H1 (cell line): ENCODE measurements around the gene SERPINH1. TPM values are rescaled to one million over a fixed set of nuclear protein-coding genes. Genes with fewer than 3 reads are reported as not detected.

Experiments
- CTCF ChIA-PET: fragments of 300-600 bp; sonication (Branson Sonifier 250); formaldehyde crosslinking; loops from one replicate; lab custom pipeline; 2021; ENCODE audit not compliant: partially characterized antibody; lab: Charles Lee
- POLR2A ChIA-PET: fragments of 300-600 bp; sonication (Branson Sonifier 250); formaldehyde crosslinking; loops from one replicate; lab custom pipeline; 2021; ENCODE audit warnings: inconsistent platforms; ENCODE audit not compliant: partially characterized antibody; lab: Charles Lee
- DNase-seq, 2 experiments: peaks; one replicate each; pipeline versions ENCODE4 v3.0.0 to v3.0.0-alpha.2; 2010 to 2022; ENCODE audit warnings: low spot score in 2 of 2, low read depth in 1 of 2, mixed read lengths in 1 of 2
- FAIRE-seq: peaks from 2 replicates; lab custom pipeline; 2011; peaks lifted over from hg19 to GRCh38; lab: Jason Lieb, UNC
- H2AFZ ChIP-seq: 2 replicates; pipeline ENCODE4 v1.8.1; 2012; ENCODE audit warnings: low read length, inconsistent platforms
- H2AK5ac ChIP-seq: 2 replicates; pipeline ENCODE4 v1.6.1; 2013; ENCODE audit warnings: low read depth, low read length
- H2BK120ac ChIP-seq: replicated peaks from 2 replicates; pipeline ENCODE3; 2013; ENCODE audit warnings: low read depth, low read length, inconsistent platforms
- H2BK12ac ChIP-seq: 2 replicates; pipeline ENCODE4 v1.6.1; 2013; ENCODE audit warnings: low read depth, low read length
- H2BK15ac ChIP-seq: 2 replicates; pipeline ENCODE4 v1.6.1; 2013; ENCODE audit warnings: low read length
- H2BK20ac ChIP-seq: 2 replicates; pipeline ENCODE4 v1.6.1; 2013; ENCODE audit warnings: low read length
- H2BK5ac ChIP-seq: 2 replicates; pipeline ENCODE4 v1.6.1; 2013; ENCODE audit warnings: low read depth, low read length
- H3K14ac ChIP-seq: 2 replicates; pipeline ENCODE4 v1.6.1; 2013; ENCODE audit warnings: inconsistent platforms; ENCODE audit not compliant: insufficient read length
- H3K18ac ChIP-seq: 2 replicates; pipeline ENCODE4 v1.6.1; 2013; ENCODE audit warnings: low read length; ENCODE audit errors: extremely low read depth
- H3K23ac ChIP-seq: 2 replicates; pipeline ENCODE4 v1.6.1; 2013; ENCODE audit warnings: inconsistent platforms; ENCODE audit not compliant: insufficient read length
- H3K23me2 ChIP-seq: 2 replicates; pipeline ENCODE4 v1.6.1; 2013; ENCODE audit warnings: low read depth, low read length
- H3K27ac ChIP-seq: 2 replicates; pipeline ENCODE4 v1.6.1; 2011; ENCODE audit warnings: low read depth, low read length, inconsistent platforms
- H3K27me3 ChIP-seq, 4 experiments: replicated peaks in 1 of 4; 1 replicate in 1 of 4; 2 replicates in 3 of 4; pipeline versions ENCODE4 v1.6.1 to v1.8.1; 2011 to 2013; ENCODE audit warnings: low read length in 3 of 4, mild to moderate bottlenecking in 3 of 4, inconsistent platforms in 2 of 4, mixed read lengths in 2 of 4, moderate library complexity in 1 of 4; ENCODE audit not compliant: control insufficient read depth in 3 of 4, insufficient read depth in 3 of 4; ENCODE audit errors: extremely low read depth in 1 of 4
- H3K36me3 ChIP-seq, 4 experiments: 2 replicates each; pipeline versions ENCODE4 v1.6.1 to v1.8.1; 2011 to 2013; ENCODE audit warnings: mild to moderate bottlenecking in 4 of 4, low read length in 3 of 4, moderate library complexity in 2 of 4, control low read depth in 1 of 4, inconsistent platforms in 1 of 4; ENCODE audit not compliant: insufficient read depth in 4 of 4, control insufficient read depth in 2 of 4
- H3K4ac ChIP-seq: replicated peaks from 2 replicates; pipeline ENCODE3; 2013; ENCODE audit warnings: low read length, low read depth, mixed read lengths, inconsistent platforms; ENCODE audit not compliant: insufficient read length
- H3K4me1 ChIP-seq, 4 experiments: replicated peaks in 1 of 4; 1 replicate in 1 of 4; 2 replicates in 3 of 4; pipeline versions ENCODE4 v1.6.1 to v1.8.1; 2011 to 2013; ENCODE audit warnings: low read length in 3 of 4, inconsistent platforms in 2 of 4, mixed read lengths in 1 of 4; ENCODE audit not compliant: insufficient read depth in 4 of 4, control insufficient read depth in 3 of 4
- H3K4me2 ChIP-seq, 2 experiments: 2 replicates each; pipeline versions ENCODE4 v1.6.1 to v1.8.1; 2011 to 2013; ENCODE audit warnings: low read depth in 2 of 2, low read length in 2 of 2, control low read depth in 1 of 2, inconsistent platforms in 1 of 2, mild to moderate bottlenecking in 1 of 2; ENCODE audit not compliant: insufficient read depth in 1 of 2
- H3K4me3 ChIP-seq, 4 experiments: fragments of 200-600, 300-600 bp in 1 of 4; sonication (generic), shearing (Covaris generic), sonication (Bioruptor Twin) in 1 of 4; 2 replicates each; pipeline versions ENCODE4 v1.5.1 to v1.8.1; 2011 to 2016; ENCODE audit warnings: low read length in 4 of 4, low read depth in 3 of 4, control low read depth in 2 of 4, inconsistent platforms in 2 of 4, mild to moderate bottlenecking in 2 of 4, mixed read lengths in 1 of 4, moderate library complexity in 1 of 4; ENCODE audit not compliant: insufficient read depth in 2 of 4; ENCODE audit errors: extremely low read depth in 1 of 4
- H3K56ac ChIP-seq: replicated peaks from 2 replicates; pipeline ENCODE3; 2013; ENCODE audit warnings: low read depth, mild to moderate bottlenecking, mixed read lengths, low read length, inconsistent platforms; ENCODE audit not compliant: insufficient read length
- H3K79me1 ChIP-seq: 2 replicates; pipeline ENCODE4 v1.6.1; 2013; ENCODE audit warnings: low read depth, low read length, control low read depth
- H3K79me2 ChIP-seq, 2 experiments: 2 replicates each; pipeline versions ENCODE4 v1.6.1 to v1.8.1; 2012 to 2013; ENCODE audit warnings: low read length in 2 of 2, mild to moderate bottlenecking in 2 of 2, inconsistent platforms in 1 of 2; ENCODE audit not compliant: insufficient read depth in 2 of 2, control insufficient read depth in 1 of 2
- H3K9ac ChIP-seq, 4 experiments: replicated peaks in 1 of 4; 1 replicate in 1 of 4; 2 replicates in 3 of 4; pipeline versions ENCODE4 v1.6.1 to v1.8.1; 2011 to 2013; ENCODE audit warnings: low read depth in 3 of 4, low read length in 3 of 4, control low read depth in 2 of 4, mild to moderate bottlenecking in 2 of 4, moderate library complexity in 2 of 4, inconsistent platforms in 1 of 4; ENCODE audit errors: extremely low read depth in 1 of 4
- H3K9me3 ChIP-seq, 2 experiments: 2 replicates each; pipeline versions ENCODE4 v1.6.1 to v1.8.1; 2012 to 2013; ENCODE audit warnings: mild to moderate bottlenecking in 2 of 2, moderate library complexity in 2 of 2, control low read depth in 1 of 2, inconsistent platforms in 1 of 2, low read depth in 1 of 2, low read length in 1 of 2, mixed read lengths in 1 of 2; ENCODE audit not compliant: insufficient read depth in 2 of 2
- H4K20me1 ChIP-seq, 2 experiments: replicated peaks in 1 of 2; 2 replicates each; pipeline versions ENCODE3 to v1.8.1; 2011 to 2013; ENCODE audit warnings: inconsistent platforms in 2 of 2, low read length in 2 of 2, mild to moderate bottlenecking in 1 of 2; ENCODE audit not compliant: insufficient read depth in 2 of 2, control insufficient read depth in 1 of 2
- H4K5ac ChIP-seq: 2 replicates; pipeline ENCODE4 v1.6.1; 2013; ENCODE audit warnings: low read length, low read depth, mixed read lengths, inconsistent platforms; ENCODE audit not compliant: insufficient read length
- H4K8ac ChIP-seq: 2 replicates; pipeline ENCODE4 v1.8.0; 2013; ENCODE audit warnings: mild to moderate bottlenecking, moderate library complexity, low read length, inconsistent platforms; ENCODE audit not compliant: insufficient read depth; ENCODE audit errors: extremely low read depth
- H4K91ac ChIP-seq: replicated peaks from 2 replicates; pipeline ENCODE3; 2013; ENCODE audit warnings: low read length, mixed read lengths, inconsistent platforms; ENCODE audit not compliant: insufficient read length
- WGBS, 2 experiments: shearing (Covaris generic) in 1 of 2; methylation state at CpG; one replicate each; pipeline versions ENCODE4 v1.1.6 to v1.1.7; 2013 to 2015; ENCODE audit warnings: low lambda C conversion rate in 2 of 2, mixed read lengths in 2 of 2, inconsistent platforms in 1 of 2, low coverage in 1 of 2, missing lambda C conversion rate in 1 of 2; ENCODE audit not compliant: insufficient replicate concordance in 2 of 2, insufficient coverage in 1 of 2, insufficient read length in 1 of 2; ENCODE audit errors: extremely low coverage in 1 of 2, missing lambda C conversion rate in 1 of 2; 5-methylcytosine and 5-hydroxymethylcytosine counted together
- polyA plus RNA-seq, 7 experiments: library from polyadenylated mRNA; depleted of rRNA in 3 of 7; stranded (reverse) in 5 of 7; unstranded in 2 of 7; fragments of >200 nt in 5 of 7; fragments of 200-250 nt in 2 of 7; gene quantifications; 1 replicate in 5 of 7; 2 replicates in 1 of 7; 4 replicates in 1 of 7; pipeline versions ENCODE4 v1.2.1 to v1.2.3, GENCODE V29; 2011 to 2013; ENCODE audit warnings: missing spikeins in 2 of 7, mixed read lengths in 2 of 7
- total RNA-seq: library from RNA; stranded (reverse); fragmentation: NEBNext Ultra II Directional; extraction: Animal tissue kit (Norgen Biotek cat#: 25700); gene quantifications from 2 replicates; pipeline ENCODE4 v1.2.1, GENCODE V29; 2021

SERPINH1 gene
- total and polyA plus RNA-seq, 2 of the 8 experiments (the other 6 are each of a cell fraction or from before 2014, with no cell fraction given) = 420 to 621 TPM

GRCh38 chr11:75535071-75535470 lies 27.0 kb upstream of the SERPINH1 start:
- Histone ChIP-seq H4K91ac (no peak overlapping the region), H2BK5ac (no peak overlapping the region), H2AK5ac (no peak overlapping the region), H3K14ac (no peak overlapping the region), H3K18ac (no peak overlapping the region), H3K4ac (no peak overlapping the region), H3K79me1 (no peaks in the 10 kb centered on the region), H3K27me3 (no peaks in the 10 kb centered on the region; a peak in 1 of 7 replicates), H4K20me1 (no peaks in the 10 kb centered on the region), H3K27ac (no peak overlapping the region), H2BK20ac (no peak overlapping the region), H3K4me3 (no peak overlapping the region), H3K4me2 (no peak overlapping the region), H4K5ac (no peak overlapping the region), H2BK120ac (no peak overlapping the region), H3K23ac (no peak overlapping the region), H3K9ac (no peak overlapping the region), H3K23me2 (no peaks in the 10 kb centered on the region), H3K9me3 (no peaks in the 10 kb centered on the region), H2AFZ (no peak overlapping the region), H4K8ac (no peak overlapping the region; the same call in 1 of the 2 replicates), H3K36me3 (no peaks in the 10 kb centered on the region), H2BK15ac (no peak overlapping the region), H2BK12ac (no peak overlapping the region), H3K56ac (no peak overlapping the region), H3K79me2 (no peaks in the 10 kb centered on the region), H3K4me1 (peaks cover 0 to 8% (median under 1%) of the 10 kb centered on the region in 4 experiments; a peak in 1 of 7 replicates)
- CTCF ChIA-PET = interaction anchor here (1.1 to 27.2 kb wide), 10 partner anchors 8 to 146 kb away, joined by 3 to 603 read pairs (median 44); partner anchors contain the start of gene KLHL35
- 89% methylated on average over 1 of the region's 1 CpG; no CpG with 5 or more reads in 1 of the 2 experiments for WGBS, 2 experiments
- POLR2A ChIA-PET = interaction anchor here (1.1 to 2.3 kb wide), 6 partner anchors 10 to 135 kb away, joined by 3 to 6 read pairs (median 4); partner anchors contain the start of gene SERPINH1
- FAIRE-seq (no peak), DNase-seq (no peak)
